ENCODE data around the gene PROM1.

Gene PROM1

DNA sequence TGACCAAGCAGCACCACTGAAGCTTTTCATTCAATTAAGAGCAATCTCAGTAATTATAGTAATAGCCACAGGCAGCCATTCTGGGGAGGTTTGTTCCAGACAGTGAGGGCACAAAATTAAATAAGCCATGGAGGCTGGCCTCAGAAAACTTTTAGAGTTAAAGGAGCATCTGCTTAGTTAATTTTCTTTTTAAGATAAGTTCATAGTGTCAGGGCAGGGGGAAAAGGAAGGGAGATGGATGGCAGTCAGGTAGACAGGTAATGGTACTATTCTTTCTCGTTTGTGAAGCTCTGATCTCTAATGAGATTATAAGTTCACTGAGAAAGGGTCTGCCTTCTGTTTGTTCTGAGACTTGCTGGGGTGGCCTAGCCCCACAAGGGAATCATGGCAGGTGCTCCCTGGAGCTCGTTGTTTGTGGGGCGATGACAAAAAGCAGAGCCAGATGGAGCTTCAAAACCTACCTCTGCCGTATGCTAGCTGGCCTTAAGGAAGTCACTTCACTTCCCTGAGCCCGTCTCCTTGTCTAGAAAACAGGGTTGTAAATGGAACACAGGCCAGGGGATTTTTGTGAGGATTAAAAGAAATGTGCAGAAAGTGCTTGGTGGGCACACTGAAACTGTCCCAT, 76.2 kb downstream of the PROM1 start:
- no peak overlapping the region for H3K4me3 ChIP-seq (ENCODE audit: low read depth, low read length)
- TF ChIP-seq, protein P1, sequence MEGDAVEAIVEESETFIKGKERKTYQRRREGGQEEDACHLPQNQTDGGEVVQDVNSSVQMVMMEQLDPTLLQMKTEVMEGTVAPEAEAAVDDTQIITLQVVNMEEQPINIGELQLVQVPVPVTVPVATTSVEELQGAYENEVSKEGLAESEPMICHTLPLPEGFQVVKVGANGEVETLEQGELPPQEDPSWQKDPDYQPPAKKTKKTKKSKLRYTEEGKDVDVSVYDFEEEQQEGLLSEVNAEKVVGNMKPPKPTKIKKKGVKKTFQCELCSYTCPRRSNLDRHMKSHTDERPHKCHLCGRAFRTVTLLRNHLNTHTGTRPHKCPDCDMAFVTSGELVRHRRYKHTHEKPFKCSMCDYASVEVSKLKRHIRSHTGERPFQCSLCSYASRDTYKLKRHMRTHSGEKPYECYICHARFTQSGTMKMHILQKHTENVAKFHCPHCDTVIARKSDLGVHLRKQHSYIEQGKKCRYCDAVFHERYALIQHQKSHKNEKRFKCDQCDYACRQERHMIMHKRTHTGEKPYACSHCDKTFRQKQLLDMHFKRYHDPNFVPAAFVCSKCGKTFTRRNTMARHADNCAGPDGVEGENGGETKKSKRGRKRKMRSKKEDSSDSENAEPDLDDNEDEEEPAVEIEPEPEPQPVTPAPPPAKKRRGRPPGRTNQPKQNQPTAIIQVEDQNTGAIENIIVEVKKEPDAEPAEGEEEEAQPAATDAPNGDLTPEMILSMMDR (IDR thresholded peaks at IDR 0.05; ENCODE audit: borderline replicate concordance, insufficient read depth, low read depth, low read length) = no peak

DNA sequence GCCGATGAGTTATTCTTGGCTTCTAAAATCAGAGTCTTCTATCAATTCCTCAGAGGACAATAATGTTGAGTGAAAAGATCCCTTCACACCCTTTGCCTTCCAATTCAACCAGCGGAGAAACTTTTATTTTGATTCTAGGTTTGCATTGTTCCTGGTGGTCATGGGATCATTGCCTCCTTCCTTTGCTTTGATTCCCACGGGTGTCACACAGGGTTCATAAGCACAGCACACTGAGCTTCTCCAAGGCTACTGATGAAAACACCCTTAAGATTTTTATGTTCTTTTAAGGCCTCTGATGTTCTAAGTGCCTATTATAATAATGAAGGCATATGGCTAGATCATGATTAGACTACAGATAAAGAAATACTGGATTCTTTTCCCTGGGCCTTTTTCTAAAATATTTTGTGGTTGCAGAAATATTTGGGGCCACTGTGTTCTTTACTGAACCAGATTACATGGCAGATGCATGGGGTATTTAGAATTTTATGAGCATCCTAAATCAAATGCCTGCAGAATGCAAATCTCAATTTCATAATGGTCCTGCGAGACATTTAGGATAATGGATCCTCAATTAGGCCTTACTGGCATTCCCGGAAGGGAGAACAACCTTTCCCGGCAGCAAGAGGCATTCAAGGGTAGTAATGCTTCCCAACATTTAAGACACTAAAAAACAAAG, 76.9 kb downstream of the PROM1 start:
- TF ChIP-seq, protein P1 (IDR thresholded peaks at IDR 0.05; ENCODE audit: borderline replicate concordance, insufficient read depth, low read depth, low read length) = no peak

DNA sequence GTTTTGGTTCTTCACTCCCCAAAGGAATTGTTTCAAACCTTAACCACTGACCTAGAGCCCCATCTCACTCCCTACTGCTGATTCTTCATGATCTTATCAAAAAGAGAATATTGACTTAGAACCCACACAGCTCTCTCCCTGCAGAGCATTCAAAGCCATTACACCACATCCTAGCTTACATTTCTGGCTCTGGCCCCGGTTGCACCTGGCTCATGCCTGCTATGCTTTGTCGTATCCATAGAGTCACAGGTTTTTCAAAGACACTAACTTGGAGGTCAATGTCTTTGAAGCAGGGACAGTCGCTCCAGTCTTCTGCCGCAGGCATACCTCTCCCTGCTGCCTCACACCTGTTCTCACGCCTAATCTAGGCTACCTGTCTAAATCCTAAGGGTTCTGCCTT, 78.1 kb downstream of the PROM1 start:
- no peak overlapping the region for H3K4me3 ChIP-seq (ENCODE audit: low read depth, low read length)
- TF ChIP-seq, protein P1 (IDR thresholded peaks at IDR 0.05; ENCODE audit: borderline replicate concordance, insufficient read depth, low read depth, low read length) = no peak

More for the DNA sequence above, 76.9 kb downstream of the PROM1 start:
- no peak overlapping the region for H3K4me3 ChIP-seq (ENCODE audit: low read depth, low read length)

DNA sequence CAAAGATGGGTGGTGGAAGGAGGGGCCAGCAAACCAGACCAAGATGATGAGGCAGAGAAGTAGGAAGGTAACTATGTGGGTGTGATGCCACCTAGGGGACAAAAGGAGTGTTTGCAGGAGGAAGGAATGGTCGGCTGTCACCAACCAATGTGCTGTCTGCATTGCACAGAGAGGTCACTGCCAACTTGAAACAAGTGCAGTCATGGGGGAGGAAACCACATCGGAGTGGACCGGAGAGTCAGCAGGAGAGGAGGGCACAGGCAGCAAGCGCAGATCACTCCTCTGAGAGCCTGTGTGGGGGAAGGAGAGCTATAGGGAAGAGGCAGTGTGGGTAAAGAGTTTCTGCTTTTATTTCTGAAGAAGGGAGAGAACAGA, 82.4 kb downstream of the PROM1 start:
- TF ChIP-seq, protein P1 (IDR thresholded peaks at IDR 0.05; ENCODE audit: borderline replicate concordance, insufficient read depth, low read depth, low read length) = peak; percentile 88
- no peak overlapping the region for H3K4me3 ChIP-seq (ENCODE audit: low read depth, low read length)

DNA sequence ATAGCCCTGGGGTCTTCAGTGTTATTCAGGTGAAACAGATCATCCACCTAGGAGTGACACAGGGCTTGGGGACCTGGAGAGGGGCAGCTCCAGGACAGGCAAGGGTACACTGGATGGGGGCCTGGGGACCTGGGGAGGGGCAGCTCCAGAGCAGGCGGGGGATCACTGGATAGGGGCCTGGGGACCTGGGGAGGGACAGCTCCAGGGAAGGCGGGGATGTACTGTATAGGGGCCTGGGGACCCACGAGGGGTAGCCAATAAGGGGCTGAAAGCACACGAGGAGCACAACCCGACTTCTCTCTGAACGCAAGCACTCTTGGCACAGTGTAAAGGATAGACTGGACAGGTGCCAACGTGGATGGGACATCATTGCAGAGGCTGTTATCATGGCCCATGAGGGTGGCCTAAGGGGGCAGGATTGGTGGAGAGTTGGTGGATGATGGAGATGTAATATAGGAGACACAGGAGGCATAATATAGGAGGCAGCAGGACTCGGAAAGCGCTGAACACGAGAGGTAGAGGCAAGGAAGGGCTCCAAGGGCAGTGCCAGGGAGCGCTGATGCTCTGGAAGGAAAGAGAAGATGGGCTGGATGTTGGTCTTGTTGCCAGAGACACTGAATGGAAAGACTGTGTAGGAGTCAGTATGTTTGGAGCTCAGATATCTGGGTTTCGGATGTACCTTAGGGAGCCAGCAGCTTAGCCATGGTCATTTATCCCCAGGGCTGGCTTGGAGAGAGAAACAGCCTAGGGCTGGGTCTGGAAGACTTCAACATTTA, 82.9 kb downstream of the PROM1 start:
- TF ChIP-seq, protein P1 (IDR thresholded peaks at IDR 0.05; ENCODE audit: borderline replicate concordance, insufficient read depth, low read depth, low read length) = no peak
- no peak overlapping the region for H3K4me3 ChIP-seq (ENCODE audit: low read depth, low read length)

DNA sequence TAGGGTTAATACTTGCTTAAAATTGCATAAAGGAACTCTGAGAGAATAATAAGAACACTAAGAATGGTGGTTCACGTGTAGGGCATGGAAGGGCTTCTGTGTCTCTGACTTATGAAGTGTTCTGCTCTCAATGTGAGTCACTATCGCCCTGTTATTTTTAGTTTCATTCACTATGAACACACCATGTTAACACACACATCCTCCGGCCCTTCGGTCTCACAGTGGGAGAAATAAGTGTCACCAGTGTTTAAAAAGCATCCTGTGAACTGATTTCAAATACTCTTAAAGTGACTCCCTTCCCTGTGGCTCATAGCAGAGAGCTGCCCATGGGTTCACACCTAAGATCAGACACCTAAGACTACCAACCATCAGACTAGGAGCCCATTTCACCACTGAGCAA, 87.0 kb downstream of the PROM1 start:
- H3K4me3 ChIP-seq (ENCODE audit: low read depth, low read length) = no peak overlapping the region
- TF ChIP-seq, protein P1 (IDR thresholded peaks at IDR 0.05; ENCODE audit: borderline replicate concordance, insufficient read depth, low read depth, low read length) = no peak

Measured in GM12875 (cell line).